HepG2 (cell line): Measurements from ENCODE around the gene MAN2A1. TPM values are rescaled to one million over a fixed set of nuclear protein-coding genes. Genes with fewer than 3 reads are reported as not detected.

Source experiments
- ATF6 ChIP-seq: sonication (generic); formaldehyde crosslinking; conservative IDR thresholded peaks from 2 replicates; pipeline ENCODE4 v1.4.0; 2020; ENCODE audit warnings: missing genetic modification reagents
- EEA1 ChIP-seq: sonication (generic); formaldehyde crosslinking; IDR thresholded peaks from 2 replicates; pipeline ENCODE4 v1.5.1; 2020; ENCODE audit warnings: mild to moderate bottlenecking, missing genetic modification reagents, borderline replicate concordance
- EP300 ChIP-seq, 3 experiments: sonication (generic) in 1 of 3; formaldehyde crosslinking in 1 of 3; IDR thresholded peaks; 2 replicates each; pipeline versions ENCODE4 v1.5.1 to v1.6.1; 2011 to 2020; ENCODE audit warnings: low read depth in 2 of 3, low read length in 2 of 3, borderline replicate concordance in 1 of 3, improper control_type of control experiment in 1 of 3, mild to moderate bottlenecking in 1 of 3, missing genetic modification reagents in 1 of 3, moderate library complexity in 1 of 3
- KAT2B ChIP-seq: fragments of 150-350 bp; IDR thresholded peaks from 2 replicates; pipeline ENCODE4 v1.6.1; 2014; ENCODE audit warnings: low read depth, low read length, borderline replicate concordance
- KLF16 ChIP-seq, 2 experiments: sonication (generic) in 1 of 2; formaldehyde crosslinking in 1 of 2; IDR thresholded peaks; 2 replicates each; pipeline versions ENCODE4 v1.6.1 to v1.8.0; 2016 to 2023; ENCODE audit warnings: missing genetic modification reagents in 2 of 2, missing compliant biosample characterization in 1 of 2
- MAF1 ChIP-seq: sonication (generic); formaldehyde crosslinking; IDR thresholded peaks from 2 replicates; pipeline ENCODE4 v1.5.0; 2020; ENCODE audit warnings: missing genetic modification reagents, borderline replicate concordance
- MTF2 ChIP-seq: sonication (generic); formaldehyde crosslinking; IDR thresholded peaks from 2 replicates; pipeline ENCODE4 v1.5.0; 2020; ENCODE audit warnings: missing genetic modification reagents, borderline replicate concordance
- RFX3 ChIP-seq: IDR thresholded peaks from 2 replicates; pipeline ENCODE4 v1.6.1; 2016; ENCODE audit warnings: missing biosample characterization, missing genetic modification reagents
- SOX13 ChIP-seq, 3 experiments: fragments of 450-650 bp in 1 of 3; sonication (generic) in 1 of 3; formaldehyde crosslinking in 1 of 3; IDR thresholded peaks in 2 of 3; conservative IDR thresholded peaks in 1 of 3; 2 replicates each; pipeline versions ENCODE4 v1.5.0 to v1.6.1; 2016 to 2020; ENCODE audit warnings: antibody characterized with exemption in 1 of 3, mild to moderate bottlenecking in 1 of 3, missing compliant biosample characterization in 1 of 3, missing genetic modification reagents in 1 of 3, moderate library complexity in 1 of 3
- ZHX1 ChIP-seq: sonication (generic); formaldehyde crosslinking; IDR thresholded peaks from 2 replicates; pipeline ENCODE4 v1.8.1; 2022; ENCODE audit warnings: low read depth, mild to moderate bottlenecking, missing genetic modification reagents
- ZNF24 ChIP-seq: fragments of 450-650 bp; IDR thresholded peaks from 2 replicates; pipeline ENCODE4 v1.6.1; 2017; ENCODE audit warnings: antibody characterized with exemption, mild to moderate bottlenecking
- ZNF34 ChIP-seq: sonication (generic); formaldehyde crosslinking; IDR thresholded peaks from 2 replicates; pipeline ENCODE4 v1.4.0; 2020; ENCODE audit warnings: mild to moderate bottlenecking, missing genetic modification reagents, borderline replicate concordance
- ZNF407 ChIP-seq: sonication (generic); formaldehyde crosslinking; IDR thresholded peaks from one replicate; pipeline ENCODE4 v1.5.1; 2020; ENCODE audit warnings: mild to moderate bottlenecking, missing genetic modification reagents; ENCODE audit errors: not compliant biosample characterization
- ZNF605 ChIP-seq: sonication (generic); formaldehyde crosslinking; IDR thresholded peaks from 2 replicates; pipeline ENCODE4 v1.8.0; 2022; ENCODE audit warnings: mild to moderate bottlenecking, missing genetic modification reagents
- ZNF709 ChIP-seq: sonication (generic); formaldehyde crosslinking; IDR thresholded peaks from 2 replicates; pipeline ENCODE4 v1.5.0; 2020; ENCODE audit warnings: mild to moderate bottlenecking, missing genetic modification reagents
- ZNF713 ChIP-seq: sonication (generic); formaldehyde crosslinking; IDR thresholded peaks from 2 replicates; pipeline ENCODE4 v1.4.0; 2020; ENCODE audit warnings: mild to moderate bottlenecking, missing genetic modification reagents
- ZNF768 ChIP-seq: sonication (generic); formaldehyde crosslinking; IDR thresholded peaks from 2 replicates; pipeline ENCODE4 v1.4.0; 2020; ENCODE audit warnings: missing genetic modification reagents
- polyA plus RNA-seq, 8 experiments: library from polyadenylated mRNA; depleted of rRNA in 3 of 8; stranded (reverse) in 7 of 8; unstranded in 1 of 8; fragments of >200 nt; fragmentation: Illumina TruSeq in 4 of 8; extraction: Trizol in 4 of 8; gene quantifications; 2 replicates each; pipeline versions ENCODE4 v1.2.1 to v1.2.3, GENCODE V29; 2011 to 2016; ENCODE audit warnings: low read depth in 4 of 8, missing spikeins in 1 of 8, mixed read lengths in 1 of 8; ENCODE audit not compliant: insufficient read depth in 1 of 8
- total RNA-seq, 5 experiments: library from RNA; depleted of rRNA; stranded (reverse); fragments of >200 nt; fragmentation: Illumina TruSeq; extraction: Trizol; gene quantifications; 2 replicates each; pipeline ENCODE4 v1.2.3, GENCODE V29; 2016; ENCODE audit warnings: low read depth in 1 of 5

Gene MAN2A1
- total and polyA plus RNA-seq, 2 of the 13 experiments (the other 11 are each of a cell fraction or from before 2014, with no cell fraction given) = 56.2 to 80.5 TPM

- TF ChIP-seq ZHX1 (CRISPR knock-in tag) (no peak), KLF16 (CRISPR knock-in tag; IDR thresholded peaks at IDR 0.05) (peak in 1 of 2 experiments; percentile 10; a peak in 1 of 4 replicates), ZNF24 (no peak), KAT2B (no peak), ZNF709 (CRISPR knock-in tag) (no peak), SOX13 (IDR thresholded peaks at IDR 0.05) (no peak), SOX13 (CRISPR knock-in tag; conservative IDR thresholded peaks at IDR 0.05 in 1 of 2, IDR thresholded peaks at IDR 0.05 in 1 of 2) (peak in 1 of 2 experiments; percentile 59; a peak in 1 of 4 replicates), ATF6 (CRISPR knock-in tag) (no peak), ZNF407 (CRISPR knock-in tag) (no peak), EEA1 (no peak), MTF2 (CRISPR knock-in tag) (no peak), EP300 (IDR thresholded peaks at IDR 0.05; ENCODE audit: low read depth in 2 of 2, low read length in 2 of 2) (no peak), EP300 (CRISPR knock-in tag; IDR thresholded peaks at IDR 0.05; ENCODE audit: borderline replicate concordance) (no peak), ZNF713 (CRISPR knock-in tag) (no peak), ZNF605 (CRISPR knock-in tag) (no peak), ZNF34 (no peak), MAF1 (CRISPR knock-in tag) (no peak), ZNF768 (CRISPR knock-in tag) (no peak), RFX3 (no peak)
Measured at GRCh38 chr5:109901628-109901981, 211.9 kb downstream of the MAN2A1 start (continued).
